GM18505 (cell line): Measurements from ENCODE around the gene MCC.

Experiments used
- ATAC-seq: cut with Tn5 transposase; IDR thresholded peaks from one replicate; pipeline ENCODE4 v1.9.1; 2021; ENCODE audit not compliant: unreplicated experiment
- POLR2A ChIP-seq: IDR thresholded peaks from 4 replicates; pipeline ENCODE4 v1.6.1; 2011; ENCODE audit warnings: borderline replicate concordance; ENCODE audit not compliant: insufficient read depth, insufficient read length; ENCODE audit errors: extremely low read depth

MCC gene

DNA sequence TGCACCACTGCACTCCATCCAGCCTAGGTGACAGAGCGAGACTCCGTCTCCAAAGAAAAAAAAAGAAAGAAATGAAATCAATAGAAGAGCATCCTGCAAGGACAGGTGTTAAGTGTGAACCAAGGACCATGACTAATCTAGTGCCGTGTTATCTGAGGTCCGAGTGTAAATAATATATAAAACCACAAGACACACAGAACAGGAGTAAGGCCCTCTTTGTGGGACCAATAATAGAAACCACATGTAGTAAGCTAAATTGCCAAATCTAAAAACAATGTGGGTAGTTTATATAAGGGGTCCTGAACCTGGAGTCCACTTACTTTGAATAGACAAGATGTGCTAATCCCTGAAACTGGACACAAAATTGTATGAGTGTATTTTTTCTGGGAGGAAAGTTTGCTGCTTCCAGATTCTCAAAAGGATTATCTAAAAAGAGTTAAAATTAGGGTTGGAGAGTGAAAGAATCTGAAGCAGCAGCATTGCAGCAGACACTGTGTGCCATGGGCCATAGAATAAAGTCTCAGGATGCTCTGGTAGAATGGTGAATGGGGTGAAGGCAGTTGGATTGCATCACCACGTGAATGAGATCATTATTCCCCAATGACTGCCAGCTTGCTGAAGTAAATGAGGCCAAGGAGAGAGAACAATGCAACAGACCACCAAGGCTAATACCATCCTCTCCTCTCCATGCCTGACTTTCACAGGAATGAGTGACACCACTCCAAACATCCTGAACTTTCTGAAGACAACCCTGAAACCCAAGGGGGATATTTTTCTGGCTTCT is 288.9 kb downstream of the MCC start:
- no peak for TF ChIP-seq POLR2A
- ATAC-seq: no peak

- no peak for ATAC-seq
- no peak for TF ChIP-seq POLR2A
These were observed 290.6 kb downstream of the MCC start for GRCh38 chr5:113197456-113198200.

- ATAC-seq: no peak
These were observed 292.5 kb downstream of the MCC start for GRCh38 chr5:113195771-113196170.

GRCh38 chr5:113195251-113195650 is 293.0 kb downstream of the MCC start:
- no peak for ATAC-seq

More at GRCh38 chr5:113195771-113196170, 292.5 kb downstream of the MCC start:
- no peak for TF ChIP-seq POLR2A

DNA sequence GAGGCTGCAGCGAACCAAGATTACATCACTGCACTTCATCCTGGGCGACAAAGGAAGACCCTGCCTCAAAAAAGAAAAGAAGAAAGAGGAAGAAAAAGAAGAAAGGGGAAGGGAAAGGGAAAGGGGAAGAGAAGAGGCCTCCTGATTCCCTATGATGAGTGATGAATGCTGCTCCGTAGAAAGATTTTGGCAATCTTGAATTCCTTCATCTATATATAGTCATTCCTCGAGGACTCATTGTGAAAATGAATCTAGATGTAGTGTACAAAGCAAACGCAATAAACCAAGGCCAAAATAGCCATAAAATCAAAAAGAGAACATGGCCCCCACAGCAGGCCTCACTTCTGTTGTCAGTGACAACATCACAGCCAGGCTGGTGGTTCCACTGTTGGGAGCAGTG is 293.7 kb downstream of the MCC start:
- no peak for TF ChIP-seq POLR2A
- no peak for ATAC-seq

More at GRCh38 chr5:113195251-113195650, 293.0 kb downstream of the MCC start:
- TF ChIP-seq POLR2A: no peak

DNA sequence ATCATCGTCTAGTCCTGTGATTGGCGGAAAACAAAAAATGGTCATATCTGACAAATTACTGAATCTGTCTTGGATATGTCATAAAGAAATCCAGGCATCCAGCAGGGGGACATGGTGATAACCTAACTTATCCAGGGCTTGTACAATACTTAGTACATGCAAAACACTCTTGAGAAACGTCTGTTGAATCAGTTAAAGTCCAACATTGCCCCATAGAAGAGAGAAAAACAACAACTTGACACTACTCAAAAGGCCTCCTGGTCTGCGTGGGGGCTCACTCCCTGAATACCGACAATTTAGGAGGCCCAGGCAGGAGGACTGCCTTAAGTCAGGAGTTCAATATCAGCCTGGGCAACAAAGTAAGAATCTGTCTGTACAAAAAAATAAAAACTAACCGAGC is 294.1 kb downstream of the MCC start:
- no peak for ATAC-seq
- no peak for TF ChIP-seq POLR2A

GRCh38 chr5:113193311-113193978 is 294.8 kb downstream of the MCC start:
- TF ChIP-seq POLR2A: no peak
- no peak for ATAC-seq

- ATAC-seq: no peak
- TF ChIP-seq POLR2A: no peak
These were observed 295.7 kb downstream of the MCC start for GRCh38 chr5:113192541-113192940.

GRCh38 chr5:113190347-113190746 is 297.9 kb downstream of the MCC start:
- no peak for TF ChIP-seq POLR2A
- no peak for ATAC-seq

GRCh38 chr5:113189291-113189690 is 299.0 kb downstream of the MCC start:
- TF ChIP-seq POLR2A: no peak

DNA sequence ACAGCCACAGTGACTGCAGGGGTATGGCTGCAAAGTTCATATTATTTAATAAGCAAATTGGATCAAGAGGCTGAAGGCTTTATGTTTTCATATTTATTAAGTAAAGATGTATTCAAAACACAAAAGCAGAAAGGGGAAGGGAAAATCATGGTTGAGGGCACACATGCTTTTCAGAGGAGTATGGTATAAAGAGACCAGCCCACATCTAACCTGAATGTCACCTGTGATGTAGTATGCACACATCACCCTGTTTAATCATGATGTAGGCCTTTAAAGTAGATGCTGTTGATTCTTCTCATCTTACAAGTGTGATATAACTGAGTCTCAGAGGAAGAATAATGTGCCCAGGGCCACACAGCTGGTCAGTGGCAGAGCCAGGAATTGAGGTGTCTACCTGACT is 299.8 kb downstream of the MCC start:
- no peak for ATAC-seq

More at GRCh38 chr5:113189291-113189690, 299.0 kb downstream of the MCC start:
- no peak for ATAC-seq

DNA sequence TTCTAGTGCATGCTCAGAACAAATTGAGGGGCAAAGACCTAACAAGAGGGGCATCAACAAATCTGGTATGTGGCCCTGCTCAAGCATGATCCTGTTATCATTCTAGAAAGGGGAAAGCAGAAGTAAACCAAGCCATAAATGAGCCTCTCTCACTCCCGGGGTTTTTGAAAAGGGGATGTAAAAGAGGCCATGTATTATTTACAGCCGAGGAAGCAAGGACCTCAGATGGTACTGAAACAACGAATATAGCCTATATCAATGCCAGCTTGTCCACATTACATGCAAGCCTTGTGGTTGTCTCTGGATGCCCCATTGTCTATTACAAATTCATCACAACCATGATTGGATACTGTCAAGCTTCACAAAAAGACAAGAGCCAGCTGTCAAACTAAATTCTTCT is 300.3 kb downstream of the MCC start:
- TF ChIP-seq POLR2A: no peak
- ATAC-seq: no peak

More for the DNA sequence above, 299.8 kb downstream of the MCC start:
- no peak for TF ChIP-seq POLR2A

DNA sequence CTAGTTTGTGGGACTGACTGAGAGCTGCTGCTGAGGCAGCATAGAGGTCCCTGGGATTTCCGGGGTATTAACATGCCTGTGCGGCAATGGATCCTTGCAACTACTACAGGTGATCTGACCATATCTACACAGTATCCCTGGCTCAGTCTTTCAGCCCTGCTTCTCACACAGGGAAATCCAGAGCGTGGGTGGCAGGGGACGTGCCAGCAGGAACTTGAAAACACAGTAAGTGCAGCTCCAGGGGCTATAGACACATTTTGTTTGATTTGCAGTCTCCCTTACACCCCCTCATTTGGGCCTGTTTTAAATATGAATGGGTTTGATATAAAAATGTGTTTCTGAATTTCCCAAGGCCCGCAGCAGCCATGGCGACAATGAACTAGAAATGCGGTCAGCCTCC is 302.2 kb downstream of the MCC start:
- TF ChIP-seq POLR2A: no peak

More for the DNA sequence above, 302.2 kb downstream of the MCC start:
- no peak for ATAC-seq
